Right lung (tissue), 5 donors: ENCODE results near the gene SLC22A23. TPM values are rescaled to one million over a fixed set of nuclear protein-coding genes. Genes with fewer than 3 reads are reported as not detected.

Source experiments
- DNase-seq, 2 donors: peaks; one replicate each; pipeline ENCODE4 v3.0.0-alpha.2; 2013
- polyA plus RNA-seq, 5 donors: library from polyadenylated mRNA; unstranded; fragments of 120-200 nt; gene quantifications; one replicate each; pipeline versions ENCODE4 v1.2.1 to v1.2.3, GENCODE V29; 2013; ENCODE audit warnings: inconsistent platforms in 1 of 5, low replicate concordance in 1 of 5; ENCODE audit not compliant: insufficient read length in 5 of 5, insufficient read depth in 1 of 5

The SLC22A23 gene
- polyA plus RNA-seq, 5 donors, result 16.2 to 24.7 (median 18.1) TPM

GRCh38 chr6:3268680-3269079 is 188.2 kb downstream of the SLC22A23 start:
- no peak for DNase-seq

GRCh38 chr6:3267162-3267561 is 189.7 kb downstream of the SLC22A23 start:
- DNase-seq, result no peak

- no peak for DNase-seq
Observed at GRCh38 chr6:3266170-3266569, 190.7 kb downstream of the SLC22A23 start.

- DNase-seq, result no peak
Observed at GRCh38 chr6:3265671-3266070, 191.2 kb downstream of the SLC22A23 start.

GRCh38 chr6:3264356-3264755 is 192.5 kb downstream of the SLC22A23 start:
- no peak for DNase-seq

GRCh38 chr6:3263096-3263495 is 193.8 kb downstream of the SLC22A23 start:
- no peak for DNase-seq

GRCh38 chr6:3261921-3262320 is 194.9 kb downstream of the SLC22A23 start:
- no peak for DNase-seq

- DNase-seq, result no peak
Observed at GRCh38 chr6:3261518-3261820, 195.4 kb downstream of the SLC22A23 start.

- DNase-seq, result no peak
Observed at GRCh38 chr6:3260772-3261517, 195.9 kb downstream of the SLC22A23 start.

GRCh38 chr6:3260296-3260695 is 196.6 kb downstream of the SLC22A23 start:
- DNase-seq, result no peak

GRCh38 chr6:3259491-3259958 is 197.3 kb downstream of the SLC22A23 start:
- DNase-seq, result peak in 1 of 2 donors; percentile 23

- peak; percentile 90 to 91 for DNase-seq
Observed at GRCh38 chr6:3258720-3259490, 197.9 kb downstream of the SLC22A23 start, which contains the start of gene PSMG4. Gene PSMG4 (plus strand): TSS chr6:3258947. CDS start chr6:3259023, 76 bp downstream.

GRCh38 chr6:3258201-3258600 is 198.6 kb downstream of the SLC22A23 start:
- DNase-seq, result no peak

- DNase-seq, result no peak
Observed at GRCh38 chr6:3253597-3253961, 203.3 kb downstream of the SLC22A23 start.

GRCh38 chr6:3252861-3253596 is 203.8 kb downstream of the SLC22A23 start:
- no peak for DNase-seq

- no peak for DNase-seq
Observed at GRCh38 chr6:3252369-3252768, 204.5 kb downstream of the SLC22A23 start.

- peak; percentile 65 to 74 for DNase-seq
Observed at GRCh38 chr6:3251462-3252314, 205.2 kb downstream of the SLC22A23 start.

GRCh38 chr6:3250231-3250675 is 206.6 kb downstream of the SLC22A23 start:
- DNase-seq, result no peak

- DNase-seq, result no peak
Observed at GRCh38 chr6:3249821-3250220, 207.0 kb downstream of the SLC22A23 start.

GRCh38 chr6:3247255-3248146 is 209.3 kb downstream of the SLC22A23 start:
- no peak for DNase-seq
